H1 (cell line): Measurements from ENCODE around the gene ARHGAP6. TPM values are rescaled to one million over a fixed set of nuclear protein-coding genes. Genes with fewer than 3 reads are reported as not detected.

Experiments
- CTCF ChIA-PET: fragments of 300-600 bp; sonication (Branson Sonifier 250); formaldehyde crosslinking; loops from one replicate; lab custom pipeline; 2021; ENCODE audit not compliant: partially characterized antibody; lab: Charles Lee
- POLR2A ChIA-PET: fragments of 300-600 bp; sonication (Branson Sonifier 250); formaldehyde crosslinking; loops from one replicate; lab custom pipeline; 2021; ENCODE audit warnings: inconsistent platforms; ENCODE audit not compliant: partially characterized antibody; lab: Charles Lee
- DNase-seq, 2 experiments: peaks; one replicate each; pipeline versions ENCODE4 v3.0.0 to v3.0.0-alpha.2; 2010 to 2022; ENCODE audit warnings: low spot score in 2 of 2, low read depth in 1 of 2, mixed read lengths in 1 of 2
- FAIRE-seq: peaks from 2 replicates; lab custom pipeline; 2011; peaks lifted over from hg19 to GRCh38; lab: Jason Lieb, UNC
- H2AFZ ChIP-seq: 2 replicates; pipeline ENCODE4 v1.8.1; 2012; ENCODE audit warnings: low read length, inconsistent platforms
- H2AK5ac ChIP-seq: 2 replicates; pipeline ENCODE4 v1.6.1; 2013; ENCODE audit warnings: low read depth, low read length
- H2BK120ac ChIP-seq: replicated peaks from 2 replicates; pipeline ENCODE3; 2013; ENCODE audit warnings: low read depth, low read length, inconsistent platforms
- H2BK12ac ChIP-seq: 2 replicates; pipeline ENCODE4 v1.6.1; 2013; ENCODE audit warnings: low read depth, low read length
- H2BK15ac ChIP-seq: 2 replicates; pipeline ENCODE4 v1.6.1; 2013; ENCODE audit warnings: low read length
- H2BK20ac ChIP-seq: 2 replicates; pipeline ENCODE4 v1.6.1; 2013; ENCODE audit warnings: low read length
- H2BK5ac ChIP-seq: 2 replicates; pipeline ENCODE4 v1.6.1; 2013; ENCODE audit warnings: low read depth, low read length
- H3K14ac ChIP-seq: 2 replicates; pipeline ENCODE4 v1.6.1; 2013; ENCODE audit warnings: inconsistent platforms; ENCODE audit not compliant: insufficient read length
- H3K18ac ChIP-seq: 2 replicates; pipeline ENCODE4 v1.6.1; 2013; ENCODE audit warnings: low read length; ENCODE audit errors: extremely low read depth
- H3K23ac ChIP-seq: 2 replicates; pipeline ENCODE4 v1.6.1; 2013; ENCODE audit warnings: inconsistent platforms; ENCODE audit not compliant: insufficient read length
- H3K23me2 ChIP-seq: 2 replicates; pipeline ENCODE4 v1.6.1; 2013; ENCODE audit warnings: low read depth, low read length
- H3K27ac ChIP-seq: 2 replicates; pipeline ENCODE4 v1.6.1; 2011; ENCODE audit warnings: low read depth, low read length, inconsistent platforms
- H3K27me3 ChIP-seq, 4 experiments: replicated peaks in 1 of 4; 1 replicate in 1 of 4; 2 replicates in 3 of 4; pipeline versions ENCODE4 v1.6.1 to v1.8.1; 2011 to 2013; ENCODE audit warnings: low read length in 3 of 4, mild to moderate bottlenecking in 3 of 4, inconsistent platforms in 2 of 4, mixed read lengths in 2 of 4, moderate library complexity in 1 of 4; ENCODE audit not compliant: control insufficient read depth in 3 of 4, insufficient read depth in 3 of 4; ENCODE audit errors: extremely low read depth in 1 of 4
- H3K36me3 ChIP-seq, 4 experiments: 2 replicates each; pipeline versions ENCODE4 v1.6.1 to v1.8.1; 2011 to 2013; ENCODE audit warnings: mild to moderate bottlenecking in 4 of 4, low read length in 3 of 4, moderate library complexity in 2 of 4, control low read depth in 1 of 4, inconsistent platforms in 1 of 4; ENCODE audit not compliant: insufficient read depth in 4 of 4, control insufficient read depth in 2 of 4
- H3K4ac ChIP-seq: replicated peaks from 2 replicates; pipeline ENCODE3; 2013; ENCODE audit warnings: low read length, low read depth, mixed read lengths, inconsistent platforms; ENCODE audit not compliant: insufficient read length
- H3K4me1 ChIP-seq, 4 experiments: replicated peaks in 1 of 4; 1 replicate in 1 of 4; 2 replicates in 3 of 4; pipeline versions ENCODE4 v1.6.1 to v1.8.1; 2011 to 2013; ENCODE audit warnings: low read length in 3 of 4, inconsistent platforms in 2 of 4, mixed read lengths in 1 of 4; ENCODE audit not compliant: insufficient read depth in 4 of 4, control insufficient read depth in 3 of 4
- H3K4me2 ChIP-seq, 2 experiments: 2 replicates each; pipeline versions ENCODE4 v1.6.1 to v1.8.1; 2011 to 2013; ENCODE audit warnings: low read depth in 2 of 2, low read length in 2 of 2, control low read depth in 1 of 2, inconsistent platforms in 1 of 2, mild to moderate bottlenecking in 1 of 2; ENCODE audit not compliant: insufficient read depth in 1 of 2
- H3K4me3 ChIP-seq, 4 experiments: fragments of 200-600, 300-600 bp in 1 of 4; sonication (generic), shearing (Covaris generic), sonication (Bioruptor Twin) in 1 of 4; 2 replicates each; pipeline versions ENCODE4 v1.5.1 to v1.8.1; 2011 to 2016; ENCODE audit warnings: low read length in 4 of 4, low read depth in 3 of 4, control low read depth in 2 of 4, inconsistent platforms in 2 of 4, mild to moderate bottlenecking in 2 of 4, mixed read lengths in 1 of 4, moderate library complexity in 1 of 4; ENCODE audit not compliant: insufficient read depth in 2 of 4; ENCODE audit errors: extremely low read depth in 1 of 4
- H3K56ac ChIP-seq: replicated peaks from 2 replicates; pipeline ENCODE3; 2013; ENCODE audit warnings: low read depth, mild to moderate bottlenecking, mixed read lengths, low read length, inconsistent platforms; ENCODE audit not compliant: insufficient read length
- H3K79me1 ChIP-seq: 2 replicates; pipeline ENCODE4 v1.6.1; 2013; ENCODE audit warnings: low read depth, low read length, control low read depth
- H3K79me2 ChIP-seq, 2 experiments: 2 replicates each; pipeline versions ENCODE4 v1.6.1 to v1.8.1; 2012 to 2013; ENCODE audit warnings: low read length in 2 of 2, mild to moderate bottlenecking in 2 of 2, inconsistent platforms in 1 of 2; ENCODE audit not compliant: insufficient read depth in 2 of 2, control insufficient read depth in 1 of 2
- H3K9ac ChIP-seq, 4 experiments: replicated peaks in 1 of 4; 1 replicate in 1 of 4; 2 replicates in 3 of 4; pipeline versions ENCODE4 v1.6.1 to v1.8.1; 2011 to 2013; ENCODE audit warnings: low read depth in 3 of 4, low read length in 3 of 4, control low read depth in 2 of 4, mild to moderate bottlenecking in 2 of 4, moderate library complexity in 2 of 4, inconsistent platforms in 1 of 4; ENCODE audit errors: extremely low read depth in 1 of 4
- H3K9me3 ChIP-seq, 2 experiments: 2 replicates each; pipeline versions ENCODE4 v1.6.1 to v1.8.1; 2012 to 2013; ENCODE audit warnings: mild to moderate bottlenecking in 2 of 2, moderate library complexity in 2 of 2, control low read depth in 1 of 2, inconsistent platforms in 1 of 2, low read depth in 1 of 2, low read length in 1 of 2, mixed read lengths in 1 of 2; ENCODE audit not compliant: insufficient read depth in 2 of 2
- H4K20me1 ChIP-seq, 2 experiments: replicated peaks in 1 of 2; 2 replicates each; pipeline versions ENCODE3 to v1.8.1; 2011 to 2013; ENCODE audit warnings: inconsistent platforms in 2 of 2, low read length in 2 of 2, mild to moderate bottlenecking in 1 of 2; ENCODE audit not compliant: insufficient read depth in 2 of 2, control insufficient read depth in 1 of 2
- H4K5ac ChIP-seq: 2 replicates; pipeline ENCODE4 v1.6.1; 2013; ENCODE audit warnings: low read length, low read depth, mixed read lengths, inconsistent platforms; ENCODE audit not compliant: insufficient read length
- H4K8ac ChIP-seq: 2 replicates; pipeline ENCODE4 v1.8.0; 2013; ENCODE audit warnings: mild to moderate bottlenecking, moderate library complexity, low read length, inconsistent platforms; ENCODE audit not compliant: insufficient read depth; ENCODE audit errors: extremely low read depth
- H4K91ac ChIP-seq: replicated peaks from 2 replicates; pipeline ENCODE3; 2013; ENCODE audit warnings: low read length, mixed read lengths, inconsistent platforms; ENCODE audit not compliant: insufficient read length
- FOSL1 ChIP-seq: IDR thresholded peaks from 2 replicates; pipeline ENCODE4 v1.6.1; 2011; ENCODE audit warnings: mild to moderate bottlenecking, low read depth, low read length, moderate library complexity; ENCODE audit not compliant: insufficient read depth
- JUN ChIP-seq: IDR thresholded peaks from 2 replicates; pipeline ENCODE4 v1.6.1; 2011; ENCODE audit warnings: low read depth, mild to moderate bottlenecking, improper control_type of control experiment, low read length
- POU5F1 ChIP-seq: IDR thresholded peaks from 2 replicates; pipeline ENCODE4 v1.6.1; 2011; ENCODE audit warnings: low read depth, mild to moderate bottlenecking, low read length, moderate library complexity
- SP4 ChIP-seq: IDR thresholded peaks from 2 replicates; pipeline ENCODE4 v1.6.1; 2012; ENCODE audit warnings: low read length, inconsistent platforms
- WGBS, 2 experiments: shearing (Covaris generic) in 1 of 2; methylation state at CpG; one replicate each; pipeline versions ENCODE4 v1.1.6 to v1.1.7; 2013 to 2015; ENCODE audit warnings: low lambda C conversion rate in 2 of 2, mixed read lengths in 2 of 2, inconsistent platforms in 1 of 2, low coverage in 1 of 2, missing lambda C conversion rate in 1 of 2; ENCODE audit not compliant: insufficient replicate concordance in 2 of 2, insufficient coverage in 1 of 2, insufficient read length in 1 of 2; ENCODE audit errors: extremely low coverage in 1 of 2, missing lambda C conversion rate in 1 of 2; 5-methylcytosine and 5-hydroxymethylcytosine counted together
- polyA plus RNA-seq, 7 experiments: library from polyadenylated mRNA; depleted of rRNA in 3 of 7; stranded (reverse) in 5 of 7; unstranded in 2 of 7; fragments of >200 nt in 5 of 7; fragments of 200-250 nt in 2 of 7; gene quantifications; 1 replicate in 5 of 7; 2 replicates in 1 of 7; 4 replicates in 1 of 7; pipeline versions ENCODE4 v1.2.1 to v1.2.3, GENCODE V29; 2011 to 2013; ENCODE audit warnings: missing spikeins in 2 of 7, mixed read lengths in 2 of 7
- total RNA-seq: library from RNA; stranded (reverse); fragmentation: NEBNext Ultra II Directional; extraction: Animal tissue kit (Norgen Biotek cat#: 25700); gene quantifications from 2 replicates; pipeline ENCODE4 v1.2.1, GENCODE V29; 2021

ARHGAP6 gene
- total and polyA plus RNA-seq, 2 of the 8 experiments (the other 6 are each of a cell fraction or from before 2014, with no cell fraction given) = 0.35 to 0.82 TPM

GRCh38 chrX:11117745-11118144 lies 548.0 kb downstream of the ARHGAP6 start:
- Histone ChIP-seq H4K20me1 (peaks cover 0 to 4% of the 10 kb centered on the region in 2 experiments), H4K91ac (no peak overlapping the region), H4K5ac (no peak overlapping the region), H3K79me2 (peaks cover 0 to 6% of the 10 kb centered on the region in 2 experiments; a peak in 2 of 4 replicates), H2AFZ (no peak overlapping the region), H3K23ac (no peak overlapping the region), H3K27ac (no peak overlapping the region), H3K9me3 (no peaks in the 10 kb centered on the region), H2BK5ac (no peak overlapping the region), H2BK15ac (no peak overlapping the region), H3K9ac (no peak overlapping the region), H3K27me3 (no peaks in the 10 kb centered on the region), H4K8ac (no peak overlapping the region), H3K4me2 (no peak overlapping the region), H3K56ac (no peak overlapping the region), H3K79me1 (no peaks in the 10 kb centered on the region; the same call in 1 of the 2 replicates)
- ChIA-PET CTCF (no interaction called here), POLR2A (no interaction called here)
- WGBS, 2 experiments = 100% methylated on average over 3 of the region's 3 CpGs; no CpG with 5 or more reads in 1 of the 2 experiments
- DNase-seq = no peak
- TF ChIP-seq SP4 (no peak), POU5F1 (no peak), FOSL1 (no peak), JUN (no peak)
- TF ChIP-seq, all 59 proteins: peak for 0
- H2AK5ac ChIP-seq = no peak overlapping the region
- peaks cover 13 to 68% (median 48%) of the 10 kb centered on the region in 4 experiments for H3K36me3 ChIP-seq
- no peak overlapping the region for H2BK120ac ChIP-seq
- no peak overlapping the region for H3K4me3 ChIP-seq
- no peak overlapping the region for H2BK20ac ChIP-seq
- FAIRE-seq = no peak
- H3K18ac ChIP-seq = no peak overlapping the region
- H3K14ac ChIP-seq = no peak overlapping the region
- H3K4me1 ChIP-seq = no peaks in the 10 kb centered on the region
- no peak overlapping the region for H2BK12ac ChIP-seq
- no peak overlapping the region for H3K4ac ChIP-seq
- no peaks in the 10 kb centered on the region for H3K23me2 ChIP-seq
